Thyroid gland (tissue), 4 donors: Measurements from ENCODE around the gene PSMF1. TPM values are rescaled to one million over a fixed set of nuclear protein-coding genes. Genes with fewer than 3 reads are reported as not detected.

Source experiments
- DNase-seq, 2 donors: peaks; one replicate each; pipeline ENCODE4 v3.0.0-alpha.2; 2019
- H3K27ac ChIP-seq, 3 donors: fragments of 200-600 bp; sonication (generic); 1 replicate in 2 of 3; 2 replicates in 1 of 3; pipeline ENCODE4 v1.5.1; 2016 to 2019; ENCODE audit warnings: mild to moderate bottlenecking in 1 of 3, moderate library complexity in 1 of 3
- H3K27me3 ChIP-seq: fragments of 200-600 bp; sonication (generic); one replicate; pipeline ENCODE4 v1.5.1; 2019
- H3K36me3 ChIP-seq, 2 donors: fragments of 200-600 bp; sonication (generic); one replicate each; pipeline ENCODE4 v1.5.1; 2016 to 2019
- H3K4me1 ChIP-seq, 2 donors: fragments of 200-600 bp; sonication (generic); one replicate each; pipeline ENCODE4 v1.5.1; 2017 to 2019
- H3K4me3 ChIP-seq, 3 donors: fragments of 200-600 bp; sonication (generic); replicated peaks in 1 of 3; 1 replicate in 2 of 3; 2 replicates in 1 of 3; pipeline ENCODE4 v1.5.1; 2016; ENCODE audit warnings: mild to moderate bottlenecking in 1 of 3
- H3K9me3 ChIP-seq: fragments of 200-600 bp; sonication (generic); one replicate; pipeline ENCODE4 v1.5.1; 2017
- CTCF ChIP-seq, 6 experiments: fragments of 200-600 bp in 3 of 6; fragments of 450-650 bp in 3 of 6; sonication (generic) in 3 of 6; IDR thresholded peaks; one replicate each; pipeline ENCODE4 v1.5.1; 2016 to 2019; ENCODE audit warnings: antibody characterized with exemption in 6 of 6, mild to moderate bottlenecking in 2 of 6, inconsistent platforms in 1 of 6, moderate library complexity in 1 of 6
- POLR2A ChIP-seq, 2 donors: fragments of 450-650 bp; IDR thresholded peaks; one replicate each; pipeline ENCODE4 v1.6.1; 2017; ENCODE audit warnings: antibody characterized with exemption in 2 of 2, mild to moderate bottlenecking in 2 of 2, moderate library complexity in 1 of 2
- WGBS, 2 donors: methylation state at CpG; one replicate each; pipeline ENCODE4 v1.1.5; 2017; 5-methylcytosine and 5-hydroxymethylcytosine counted together
- intact Hi-C: fragments of 100-400 bp; cut with DNase I; formaldehyde crosslinking; loops from one replicate; pipeline ENCODE4 v1.15.1; 2023
- total RNA-seq, 4 donors: library from RNA; depleted of rRNA; stranded (reverse); fragments of >200 nt; gene quantifications; one replicate each; pipeline ENCODE4 v1.2.3, GENCODE V29; 2016

The PSMF1 gene
- total RNA-seq, 4 donors from 2014 or later, result 74.8 to 189 (median 105) TPM

GRCh38 chr20:1107176-1107575, 11.2 kb upstream of the PSMF1 start:
- intact Hi-C loops, result loop anchor here (5.0 kb wide), 1 partner anchor 290 kb away; no protein-coding TSS in a partner anchor
- WGBS, 2 donors, result 86 to 93% methylated on average over 3 of the region's 3 CpGs
- TF ChIP-seq CTCF (IDR thresholded peaks at IDR 0.05), result no peak
- TF ChIP-seq POLR2A (IDR thresholded peaks at IDR 0.05), result no peak

GRCh38 chr20:1108437-1108920, 9.9 kb upstream of the PSMF1 start:
- Histone ChIP-seq H3K36me3 (no peaks in the 10 kb centered on the region), H3K4me3 (no peak overlapping the region), H3K9me3 (no peaks in the 10 kb centered on the region), H3K4me1 (peaks cover 0 to 3% of the 10 kb centered on the region in 2 donors), H3K27ac (no peak overlapping the region), H3K27me3 (no peaks in the 10 kb centered on the region)
- DNase-seq, result peak; percentile 65
- intact Hi-C loops, result loop anchor here (5.0 kb wide), 1 partner anchor 291 kb away; no protein-coding TSS in a partner anchor
- WGBS, 2 donors, result 27 to 30% methylated on average over 5 of the region's 5 CpGs
- TF ChIP-seq CTCF (IDR thresholded peaks at IDR 0.05), result peak; percentile 41 to 87 (median 67)
- TF ChIP-seq POLR2A (IDR thresholded peaks at IDR 0.05), result no peak

More at GRCh38 chr20:1107176-1107575, 11.2 kb upstream of the PSMF1 start:
- Histone ChIP-seq H3K9me3 (no peaks in the 10 kb centered on the region), H3K27me3 (no peaks in the 10 kb centered on the region), H3K4me3 (no peak overlapping the region), H3K4me1 (peaks cover 0 to 3% of the 10 kb centered on the region in 2 donors), H3K27ac (no peak overlapping the region), H3K36me3 (no peaks in the 10 kb centered on the region)
- no peak for DNase-seq

- DNase-seq, result no peak
- Histone ChIP-seq H3K4me1 (peaks cover 3 to 8% of the 10 kb centered on the region in 2 donors), H3K4me3 (no peak overlapping the region), H3K36me3 (no peaks in the 10 kb centered on the region), H3K27me3 (no peaks in the 10 kb centered on the region), H3K9me3 (no peaks in the 10 kb centered on the region), H3K27ac (no peak overlapping the region)
- no peak for TF ChIP-seq POLR2A (IDR thresholded peaks at IDR 0.05)
- no peak for TF ChIP-seq CTCF (IDR thresholded peaks at IDR 0.05)
- 90 to 99% methylated on average over 5 of the region's 5 CpGs for WGBS, 2 donors
- intact Hi-C loops, result loop anchor here (10.0 kb wide), 1 partner anchor 138 kb away; no protein-coding TSS in a partner anchor
These were observed 5.5 kb upstream of the PSMF1 start for GRCh38 chr20:1112908-1113307.

- no peaks in the 10 kb centered on the region for H3K36me3 ChIP-seq
- TF ChIP-seq POLR2A (IDR thresholded peaks at IDR 0.05) (no peak), CTCF (IDR thresholded peaks at IDR 0.05) (no peak)
- WGBS, 2 donors, result 23 to 30% methylated on average over 13 of the region's 13 CpGs
- H3K4me3 ChIP-seq, result peak overlapping the region; percentile 30 to 96 (median 77)
- no peaks in the 10 kb centered on the region for H3K9me3 ChIP-seq
- peaks cover 46% of the 10 kb centered on the region in 2 donors for H3K4me1 ChIP-seq
- DNase-seq, result no peak
- H3K27ac ChIP-seq, result peak overlapping the region in 2 of 3 donors; percentile 71 to 77
- intact Hi-C loops, result loop anchor here (10.0 kb wide), 1 partner anchor 143 kb away; no protein-coding TSS in a partner anchor
- no peaks in the 10 kb centered on the region for H3K27me3 ChIP-seq
These were observed 432 bp upstream of the PSMF1 start for GRCh38 chr20:1118004-1118335.

- H3K36me3 ChIP-seq, result no peaks in the 10 kb centered on the region
- H3K27me3 ChIP-seq, result no peaks in the 10 kb centered on the region
- TF ChIP-seq CTCF (IDR thresholded peaks at IDR 0.05), result no peak
- TF ChIP-seq POLR2A (IDR thresholded peaks at IDR 0.05), result no peak
- H3K4me3 ChIP-seq, result peak overlapping the region; percentile 77 to 97 (median 96)
- peaks cover 46 to 47% of the 10 kb centered on the region in 2 donors for H3K4me1 ChIP-seq
- peak overlapping the region in 2 of 3 donors; percentile 77 to 87 for H3K27ac ChIP-seq
- WGBS, 2 donors, result 8 to 10% methylated on average over 7 to 8 of the region's 8 CpGs
- no peaks in the 10 kb centered on the region for H3K9me3 ChIP-seq
- intact Hi-C loops, result loop anchor here (10.0 kb wide), 1 partner anchor 144 kb away; no protein-coding TSS in a partner anchor
- DNase-seq, result no peak
These were observed 715 bp downstream of the PSMF1 start for GRCh38 chr20:1119128-1119505.
